Uterus (tissue), 2 donors: Measurements from ENCODE around the gene SIPA1L3.

Experiments used
- CTCF ChIP-seq, 4 experiments: fragments of 200-600 bp in 2 of 4; fragments of 450-650 bp in 2 of 4; sonication (generic) in 2 of 4; IDR thresholded peaks; one replicate each; pipeline ENCODE4 v1.5.1; 2016 to 2019; ENCODE audit warnings: antibody characterized with exemption in 4 of 4, mild to moderate bottlenecking in 2 of 4, moderate library complexity in 1 of 4
- POLR2A ChIP-seq, 2 donors: fragments of 450-650 bp; IDR thresholded peaks; one replicate each; pipeline ENCODE4 v1.6.1; 2016; ENCODE audit warnings: antibody characterized with exemption in 2 of 2, mild to moderate bottlenecking in 1 of 2, moderate library complexity in 1 of 2

- TF ChIP-seq CTCF (IDR thresholded peaks at IDR 0.05) = no peak
- TF ChIP-seq POLR2A (IDR thresholded peaks at IDR 0.05) = no peak
Observed at GRCh38 chr19:37867831-37868230, 39.2 kb upstream of the SIPA1L3 start.
